ENCODE results near the gene KCMF1.
A peak's percentile ranks its signal among the peaks of the same experiment; 100 is the strongest.

The KCMF1 gene

DNA sequence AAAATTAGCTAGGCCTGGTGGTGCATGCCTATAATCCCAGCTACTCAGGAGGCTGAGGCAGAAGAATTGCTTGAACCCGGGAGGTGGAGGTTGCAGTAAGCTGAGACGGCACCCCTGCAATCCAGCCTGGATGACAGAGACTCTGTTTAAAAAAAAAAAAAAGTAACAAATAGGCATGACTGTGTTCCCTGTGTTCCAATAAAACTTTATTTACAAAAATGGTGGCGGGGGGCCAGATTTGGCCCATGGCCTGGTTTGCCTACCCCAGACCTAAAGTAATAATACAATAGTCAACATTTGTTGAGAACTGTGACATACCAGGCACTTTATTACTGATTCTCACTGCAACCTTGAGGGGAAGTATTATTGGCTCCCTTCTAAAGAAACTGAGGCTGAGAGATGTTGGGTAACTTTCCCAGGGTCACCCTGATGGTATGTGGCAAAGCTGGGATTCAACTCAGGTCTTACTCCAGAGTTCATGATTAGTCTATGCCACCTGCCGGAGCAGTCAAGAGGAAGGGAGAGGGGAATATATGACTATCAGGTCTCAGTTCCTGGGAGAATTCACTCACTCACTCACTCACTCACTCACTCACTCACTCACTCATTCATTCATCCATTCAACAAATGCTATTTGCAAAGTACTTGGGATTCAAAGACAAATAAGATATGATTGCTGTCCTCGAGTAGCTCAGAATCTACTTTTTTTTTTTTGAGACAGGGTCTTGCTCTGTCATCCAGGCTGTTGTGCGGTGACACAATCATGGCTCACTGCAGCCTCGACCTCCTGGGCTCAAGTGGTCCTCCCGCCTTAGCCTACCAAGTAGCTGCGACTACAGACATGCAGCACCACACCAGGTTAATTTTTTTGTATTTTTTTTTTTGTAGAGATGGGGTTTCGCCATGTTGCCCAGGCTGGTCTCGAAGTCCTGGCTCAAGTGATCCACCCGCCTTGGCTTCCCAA lies 14.3 kb upstream of the KCMF1 start:
- DNase-seq (ENCODE audit: low spot score): no peak

DNA sequence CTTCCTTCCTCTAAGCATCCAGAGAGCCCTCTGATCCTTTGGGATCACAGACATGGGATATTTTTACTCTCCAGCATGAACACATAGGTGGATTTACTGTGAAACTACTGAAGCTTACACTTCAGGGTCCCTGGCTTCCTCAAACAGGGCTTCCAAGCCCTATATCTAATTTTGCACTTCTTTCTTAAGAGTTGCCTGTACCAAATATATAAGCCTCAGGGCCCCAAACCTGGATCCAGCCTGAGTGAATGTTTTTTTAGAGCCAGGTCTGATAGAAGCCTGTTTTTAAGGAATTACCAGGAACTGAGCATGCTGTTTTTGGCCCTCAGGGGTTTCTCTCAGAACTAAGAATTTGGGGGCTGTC lies 13.2 kb upstream of the KCMF1 start:
- DNase-seq (ENCODE audit: low spot score): no peak

DNA sequence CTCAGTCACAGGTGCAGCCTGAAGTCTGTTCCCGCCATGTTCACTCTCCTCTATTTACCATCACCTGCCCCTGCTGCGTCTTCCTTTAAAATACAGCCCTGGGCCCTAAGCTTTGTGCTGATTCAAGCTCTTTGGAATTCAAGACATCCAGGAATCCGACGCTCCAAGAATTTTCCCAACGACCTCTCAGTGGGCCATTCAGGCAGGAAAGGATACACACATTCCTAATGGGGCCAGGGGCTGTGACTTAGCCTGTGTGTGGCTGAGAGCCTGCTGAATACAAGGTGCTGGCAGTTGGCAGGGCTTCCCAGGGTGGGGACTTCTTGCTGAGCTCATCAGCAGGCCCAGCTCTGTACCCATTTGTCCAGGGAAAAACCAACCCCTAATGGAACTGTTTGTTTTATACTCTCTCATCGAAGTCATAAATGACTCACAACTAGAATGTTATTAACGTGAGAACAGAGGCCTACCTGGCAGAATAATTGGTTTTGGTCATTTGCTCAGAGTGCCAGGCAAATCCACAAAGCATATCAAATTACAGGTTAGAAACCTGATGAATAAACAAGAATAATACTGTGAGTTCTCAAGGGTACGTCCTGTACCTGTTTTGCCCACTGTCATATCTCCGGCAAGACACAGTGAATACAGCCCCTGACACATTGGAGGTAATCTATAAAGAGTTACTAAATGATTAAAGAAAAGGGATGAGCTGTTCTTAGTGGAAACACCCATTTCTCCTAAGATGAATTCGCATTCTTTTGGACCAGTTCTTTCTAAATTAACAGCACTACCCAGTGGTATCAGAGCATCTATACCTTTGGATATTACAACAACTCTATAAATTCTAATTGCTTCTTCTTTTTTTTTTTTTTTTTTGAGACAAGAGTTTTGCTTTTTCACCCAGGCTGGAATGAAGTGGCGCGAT lies 12.6 kb upstream of the KCMF1 start:
- DNase-seq (ENCODE audit: low spot score): no peak

DNA sequence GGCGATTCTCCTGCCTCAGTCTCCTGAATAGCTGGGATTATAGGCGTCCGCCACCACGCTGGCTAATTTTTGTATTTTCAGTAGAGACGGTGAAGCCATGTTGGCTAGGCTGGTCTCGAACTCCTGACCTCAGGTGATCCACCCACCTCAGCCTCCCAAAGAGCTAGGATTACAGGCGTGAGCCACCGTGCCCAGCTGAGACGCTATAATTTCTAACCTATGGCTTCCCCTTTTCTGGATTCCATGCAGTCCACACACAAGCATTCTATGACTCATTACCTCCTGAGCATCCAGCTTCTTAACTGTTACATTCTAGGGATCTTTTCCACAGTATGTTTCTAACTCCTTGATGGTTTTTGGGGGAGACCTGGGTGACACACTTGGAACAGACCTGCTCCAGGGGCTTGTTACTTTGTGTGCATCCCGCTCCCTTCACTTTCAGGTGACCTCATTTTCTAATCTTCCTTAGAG lies 11.8 kb upstream of the KCMF1 start:
- DNase-seq (ENCODE audit: low spot score): no peak

DNA sequence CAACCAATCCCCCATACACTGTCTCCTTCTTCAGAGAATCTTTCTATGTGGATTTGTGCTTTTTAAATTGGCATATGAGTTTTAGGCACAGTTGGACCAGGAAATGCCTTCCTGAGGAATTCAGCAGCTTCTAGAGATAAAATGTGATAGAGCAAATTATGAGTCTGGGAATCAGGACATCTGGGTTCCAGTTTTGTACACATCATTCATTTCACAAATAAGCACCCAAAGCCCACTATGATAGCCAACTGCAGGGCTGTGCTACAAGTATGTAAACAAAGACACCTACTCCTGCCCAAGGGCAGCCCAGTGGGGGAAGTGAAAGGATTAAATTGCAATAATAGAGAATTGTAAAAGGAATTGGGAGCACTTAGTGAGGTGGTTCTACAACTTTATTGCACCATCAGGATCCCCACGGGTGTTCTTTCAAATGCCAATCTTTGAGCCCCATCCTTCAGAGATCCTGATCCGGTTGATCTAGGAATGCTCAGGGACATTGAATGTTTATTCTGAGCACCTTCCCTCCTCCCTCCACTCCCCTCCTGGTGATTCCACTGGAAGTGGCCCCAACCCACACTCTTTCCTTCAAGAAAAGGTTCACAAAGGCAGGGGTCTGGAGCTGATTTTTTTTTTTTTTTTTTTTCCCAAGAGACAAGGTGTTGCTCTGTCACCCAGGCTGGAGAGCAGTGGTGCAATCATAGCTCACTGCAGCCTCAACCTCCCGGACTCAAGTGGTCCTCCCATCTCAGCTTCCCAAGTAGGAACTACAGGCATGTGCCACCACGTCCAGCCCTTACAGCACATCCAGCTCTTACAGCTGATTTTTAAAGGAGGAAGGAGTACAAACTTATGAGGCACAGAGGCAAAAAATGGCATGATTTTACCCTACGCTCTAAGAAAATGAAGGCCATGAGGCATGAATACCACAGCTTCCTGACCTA lies 11.1 kb upstream of the KCMF1 start:
- no peak for DNase-seq (ENCODE audit: low spot score)

DNA sequence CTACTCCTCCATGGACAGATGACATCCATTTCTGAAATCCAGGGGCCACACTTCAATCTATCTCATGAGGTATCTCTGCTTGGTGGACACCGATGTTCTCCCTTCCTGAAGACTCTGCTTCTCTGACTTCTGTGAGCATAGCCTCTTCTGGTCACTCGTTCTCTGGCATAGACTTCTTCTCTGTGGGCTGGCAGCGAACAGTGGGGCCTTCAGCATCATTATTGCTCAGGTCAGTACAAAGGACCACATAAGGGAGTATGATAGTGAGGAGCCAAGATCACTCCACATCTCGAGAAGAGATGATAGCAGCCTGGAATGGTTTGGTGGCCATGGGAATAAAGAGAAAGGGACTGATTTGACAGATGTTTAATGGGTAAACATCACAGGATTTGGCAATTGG lies 8.0 kb upstream of the KCMF1 start:
- no peak for DNase-seq (ENCODE audit: low spot score)

DNA sequence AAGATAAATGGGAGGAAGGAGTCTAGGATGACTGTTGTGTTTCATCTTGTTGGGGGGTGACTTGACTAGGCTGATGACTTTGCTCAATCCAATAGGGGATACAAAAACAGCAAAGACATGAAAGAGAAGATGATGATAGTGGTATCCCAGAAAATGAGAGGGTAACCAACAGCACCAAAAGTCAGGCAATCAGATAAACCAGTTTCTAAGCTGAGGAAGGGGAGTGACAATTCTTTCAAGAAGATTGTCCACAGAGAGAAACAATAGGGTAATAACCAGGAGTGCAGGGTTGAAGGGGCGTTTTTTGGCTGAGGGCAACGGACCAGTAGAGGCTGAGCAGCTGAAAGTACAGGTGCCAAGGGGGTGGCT lies 7.7 kb upstream of the KCMF1 start:
- no peak for DNase-seq (ENCODE audit: low spot score)

DNA sequence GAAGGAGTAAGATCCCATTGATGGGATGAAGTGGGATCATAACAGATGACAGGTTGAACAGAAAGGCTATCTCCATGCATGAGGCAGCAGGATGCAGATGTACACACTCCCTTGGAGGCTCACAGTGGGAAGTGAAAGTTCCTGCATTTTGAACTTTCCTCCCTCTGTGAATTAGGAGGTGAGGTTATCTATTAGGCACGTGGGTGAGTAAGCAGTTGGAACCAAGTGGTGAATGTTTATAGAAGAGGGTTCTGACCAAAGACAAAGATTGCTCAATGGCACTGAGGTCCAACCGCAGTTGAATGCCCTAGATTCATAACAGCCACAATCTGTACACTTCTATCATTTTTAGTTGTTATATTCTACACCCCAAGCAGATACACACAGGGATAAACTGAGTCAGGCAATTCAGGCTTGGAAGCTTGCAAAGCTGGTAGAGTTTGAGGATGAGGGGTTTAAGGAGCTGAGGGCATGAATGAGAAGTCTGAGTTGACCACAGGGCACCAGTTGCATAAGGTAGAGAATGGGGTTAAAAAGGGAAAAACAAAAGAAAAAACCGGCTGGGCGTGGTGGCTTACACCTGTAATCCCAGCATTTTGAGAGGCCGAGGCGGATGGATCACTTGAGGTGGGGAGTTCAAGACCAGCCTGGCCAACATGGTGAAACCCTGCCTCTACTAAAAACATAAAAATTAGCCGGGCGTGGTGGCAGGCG lies 7.1 kb upstream of the KCMF1 start:
- DNase-seq (ENCODE audit: low spot score): no peak

DNA sequence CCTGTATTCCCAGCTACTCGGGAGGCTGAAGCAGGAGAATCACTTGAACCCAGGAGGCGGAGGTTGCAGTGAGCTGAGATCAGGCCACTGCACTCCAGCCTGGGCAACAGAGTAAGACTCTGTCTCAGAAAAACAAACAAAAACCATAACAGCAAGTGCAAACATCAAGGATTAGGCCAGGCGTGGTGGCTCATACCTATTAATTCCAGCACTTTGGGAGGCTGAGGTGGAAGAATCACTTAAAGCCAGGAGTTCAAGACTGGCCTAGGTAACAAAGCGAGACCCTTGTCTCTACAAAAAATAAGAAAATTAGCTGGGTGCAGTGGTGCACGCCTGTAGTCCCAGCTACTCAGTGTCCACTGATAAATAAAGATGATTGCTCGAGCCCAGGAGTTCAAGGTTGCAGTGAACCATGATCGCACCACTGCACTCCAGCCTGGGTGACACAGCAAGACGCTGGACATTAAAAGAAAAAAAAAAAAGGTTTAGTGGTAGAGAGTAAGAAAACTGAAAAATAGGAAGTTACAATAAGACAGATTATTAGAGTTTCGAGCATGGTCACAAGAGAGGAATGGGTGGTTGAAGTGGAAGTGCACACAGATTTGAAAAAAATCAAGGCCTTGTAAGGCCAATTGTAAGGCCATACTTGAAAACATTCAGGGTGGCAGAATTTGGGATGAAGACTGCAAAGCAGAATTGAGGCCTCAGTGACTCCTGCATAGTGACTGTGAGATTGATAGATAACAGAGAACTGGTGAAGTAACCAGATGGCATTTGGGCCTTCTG lies 6.4 kb upstream of the KCMF1 start:
- no peak for DNase-seq (ENCODE audit: low spot score)

DNA sequence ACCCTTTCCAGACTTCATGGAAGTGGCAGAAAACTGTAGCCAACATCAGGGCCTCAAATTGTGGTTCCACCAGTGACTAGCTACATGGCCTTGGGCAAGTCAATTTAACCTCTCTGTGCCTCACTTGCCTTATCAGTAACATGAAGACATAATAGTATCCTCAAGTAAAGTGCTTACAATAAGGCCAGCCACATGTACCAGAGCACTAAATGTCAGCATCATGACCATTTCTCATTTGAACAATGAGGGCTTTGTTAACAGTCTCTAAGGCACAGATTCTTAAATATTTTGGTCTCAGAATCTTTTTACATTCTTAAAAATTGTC lies 5.8 kb upstream of the KCMF1 start:
- no peak for DNase-seq (ENCODE audit: low spot score)

DNA sequence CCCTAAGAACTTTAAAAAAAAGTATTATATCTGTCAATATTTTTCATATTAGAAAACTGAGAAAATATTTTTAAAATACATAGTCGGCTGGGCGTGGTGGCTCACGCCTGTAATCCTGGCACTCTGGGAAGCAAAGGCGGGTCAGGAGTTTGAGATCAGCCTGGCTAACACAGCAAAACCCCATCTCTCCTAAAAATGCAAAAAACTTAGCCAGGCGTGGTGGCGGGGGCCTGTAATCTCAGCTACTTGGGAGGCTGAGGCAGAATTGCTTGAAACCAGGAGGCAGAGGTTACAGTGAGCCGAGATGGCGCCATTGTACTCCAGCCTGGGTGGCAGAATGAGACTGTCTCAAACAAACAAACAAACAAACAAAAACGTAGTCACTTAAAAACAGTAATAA lies 5.1 kb upstream of the KCMF1 start:
- no peak for DNase-seq (ENCODE audit: low spot score)

DNA sequence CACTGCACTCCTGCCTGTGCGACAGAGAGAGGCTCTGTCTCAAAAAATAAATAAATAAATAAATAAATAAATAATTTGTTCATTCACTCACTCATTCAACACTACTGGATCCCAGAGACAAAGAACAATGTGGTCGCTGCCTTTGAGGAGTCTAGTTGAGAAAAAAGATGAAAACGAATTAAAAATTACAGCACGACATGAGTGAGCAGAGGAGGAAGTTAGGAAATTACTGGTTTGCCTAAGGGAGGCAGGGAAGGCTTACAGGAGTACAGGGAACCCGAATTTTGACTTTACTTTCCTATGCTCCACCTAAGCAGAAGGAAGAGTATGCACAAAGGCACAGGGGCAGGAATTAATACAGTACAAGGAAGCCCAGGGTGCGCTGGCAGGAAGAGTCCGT lies 4.2 kb upstream of the KCMF1 start:
- no peak for DNase-seq (ENCODE audit: low spot score)

DNA sequence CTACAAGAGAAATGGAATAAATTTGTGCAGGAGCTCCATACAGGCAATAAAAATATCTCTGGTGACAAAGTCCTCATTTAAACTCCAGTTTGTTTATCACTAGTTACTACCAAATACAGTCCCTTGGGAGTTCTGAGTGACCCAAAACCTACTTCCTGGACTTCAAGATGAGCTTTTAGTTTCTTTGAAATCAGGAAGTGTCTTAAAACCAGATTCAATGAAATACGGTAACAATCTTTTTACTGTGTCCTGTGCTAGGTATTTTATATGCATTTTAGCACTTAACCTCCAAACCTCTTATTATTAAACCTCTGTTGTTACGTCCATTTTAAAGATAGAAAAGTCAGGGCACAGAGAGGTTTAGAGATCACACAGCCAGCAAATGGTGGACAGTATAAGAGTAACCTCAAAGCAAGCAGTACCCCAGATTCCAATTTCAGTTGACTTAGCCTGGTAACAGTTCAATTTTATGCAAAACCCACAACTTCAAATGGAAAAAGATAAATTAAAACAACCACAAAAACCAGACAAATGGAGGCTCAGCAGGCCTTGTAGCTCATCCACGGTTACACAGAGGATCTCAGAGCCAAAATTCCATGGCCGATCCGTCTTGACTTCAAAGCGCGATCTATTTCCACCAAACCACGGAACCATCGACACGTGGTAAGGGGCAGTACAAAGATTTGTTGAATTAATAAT lies 1.3 kb upstream of the KCMF1 start:
- peak; percentile 47 for DNase-seq (ENCODE audit: low spot score)

DNA sequence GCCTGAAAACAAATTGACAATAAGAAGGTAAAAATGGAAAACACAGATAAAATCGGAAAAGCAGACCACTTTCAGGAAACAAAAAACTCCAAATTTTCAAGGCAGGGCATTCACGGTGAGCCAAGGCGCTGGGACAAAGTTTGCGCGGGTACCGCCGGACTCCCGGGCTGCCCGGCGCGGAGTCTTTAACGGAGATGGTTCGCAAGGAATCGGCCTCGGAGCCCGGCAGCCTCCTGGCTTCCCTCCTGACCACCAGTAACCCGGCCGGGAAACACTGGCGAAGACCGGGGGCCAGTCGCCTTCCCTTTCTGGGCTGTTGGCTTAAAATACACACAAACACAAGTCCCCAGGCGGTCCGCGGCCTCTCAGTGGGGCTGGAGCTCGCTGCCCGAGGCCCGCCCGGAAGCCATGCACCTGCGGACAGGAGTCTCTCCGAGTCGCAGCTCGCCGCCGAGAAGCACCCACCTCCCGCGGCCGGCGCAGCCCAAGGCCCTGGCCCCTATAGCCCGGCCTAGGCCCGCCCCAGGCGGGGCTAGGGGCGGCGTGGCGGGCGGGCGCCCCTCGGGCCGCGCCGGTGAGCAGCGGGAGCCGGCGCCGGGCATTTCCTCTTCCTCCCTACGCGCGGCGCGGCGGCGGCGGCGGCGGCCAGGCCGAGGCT lies 622 bp upstream of the KCMF1 start:
- peak; percentile 35 for DNase-seq (ENCODE audit: low spot score)

DNA sequence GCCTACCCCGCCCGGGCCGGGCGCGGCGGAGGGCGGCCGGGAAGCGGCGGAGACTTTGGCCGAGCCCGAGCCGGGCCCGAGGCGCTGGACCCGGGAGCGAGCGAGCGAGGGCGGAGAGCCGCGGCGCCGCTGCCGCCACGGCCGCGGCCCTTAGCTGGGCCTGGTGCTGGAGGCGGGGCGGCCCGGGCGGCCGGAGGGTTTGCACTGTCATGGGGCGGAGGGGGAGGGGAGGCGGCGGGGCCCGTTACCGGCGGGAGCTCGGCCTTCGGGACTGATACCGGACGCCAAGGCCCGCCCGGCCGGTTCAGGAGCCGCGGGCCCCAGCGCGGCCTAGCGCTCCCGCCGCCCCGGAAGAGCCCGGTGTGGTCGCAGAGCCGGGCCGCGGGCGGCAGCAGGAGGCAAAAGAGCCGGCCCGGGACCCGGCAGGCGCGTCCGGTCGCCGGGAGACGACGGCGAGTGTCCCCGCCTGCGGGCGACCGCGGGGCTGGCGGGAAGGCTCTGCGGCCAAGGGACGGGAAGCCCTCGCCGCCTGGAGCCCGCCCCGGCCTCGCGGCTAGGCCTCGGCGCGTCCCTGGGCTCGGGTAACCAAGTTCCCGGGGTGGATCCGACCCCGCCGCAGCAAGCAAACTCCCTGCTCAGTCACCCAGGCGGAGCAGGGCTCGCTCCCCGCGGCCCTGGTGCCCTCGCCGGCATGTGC lies 697 bp downstream of the KCMF1 start:
- DNase-seq (ENCODE audit: low spot score): peak; percentile 66

DNA sequence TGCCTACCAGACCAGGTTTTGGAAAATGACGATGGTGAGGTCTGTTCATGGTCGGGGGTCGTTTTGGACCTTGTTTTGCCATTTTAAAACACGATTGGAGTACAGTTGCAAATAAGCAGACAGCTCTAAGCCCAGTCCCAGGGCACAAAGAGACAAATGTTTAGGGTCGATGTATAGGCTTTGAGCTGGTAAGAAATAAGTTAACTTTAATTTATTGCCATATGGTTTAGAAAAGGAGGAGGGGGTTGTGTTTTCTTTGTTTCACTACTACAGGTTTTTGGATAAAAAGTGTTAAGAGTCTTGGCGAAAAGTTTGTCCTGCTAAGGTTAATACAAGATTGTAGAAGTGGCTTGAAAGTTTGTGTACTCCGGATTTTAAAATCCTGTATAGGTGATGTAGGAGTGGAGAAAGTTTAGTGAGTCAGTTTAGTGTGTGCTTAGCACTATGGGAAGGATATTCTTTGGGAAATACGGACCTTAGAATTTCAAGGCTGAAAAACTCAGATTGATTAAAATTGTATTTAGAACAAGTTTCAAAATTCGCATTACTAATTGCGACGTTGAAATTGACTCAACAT lies 1.3 kb downstream of the KCMF1 start:
- no peak for DNase-seq (ENCODE audit: low spot score)

DNA sequence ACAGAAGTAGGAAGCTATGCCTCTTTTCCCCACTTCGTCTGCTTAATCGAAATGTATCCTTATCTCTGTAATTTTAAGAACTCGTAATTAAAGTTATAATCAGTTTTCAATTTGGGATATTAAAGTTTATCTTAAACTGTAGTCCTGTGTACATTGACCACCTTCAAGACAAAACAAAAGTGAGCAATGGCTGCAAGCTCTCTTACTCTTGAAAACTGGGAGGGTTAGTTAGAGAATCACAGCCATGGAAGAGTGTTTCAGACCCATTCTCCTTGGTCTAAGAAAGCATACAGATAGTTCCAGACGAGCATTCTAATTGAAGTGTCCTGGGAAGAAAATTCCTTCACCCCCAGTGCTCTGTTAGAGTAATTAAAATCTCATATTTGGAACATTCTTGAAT lies 2.0 kb downstream of the KCMF1 start:
- no peak for DNase-seq (ENCODE audit: low spot score)

DNA sequence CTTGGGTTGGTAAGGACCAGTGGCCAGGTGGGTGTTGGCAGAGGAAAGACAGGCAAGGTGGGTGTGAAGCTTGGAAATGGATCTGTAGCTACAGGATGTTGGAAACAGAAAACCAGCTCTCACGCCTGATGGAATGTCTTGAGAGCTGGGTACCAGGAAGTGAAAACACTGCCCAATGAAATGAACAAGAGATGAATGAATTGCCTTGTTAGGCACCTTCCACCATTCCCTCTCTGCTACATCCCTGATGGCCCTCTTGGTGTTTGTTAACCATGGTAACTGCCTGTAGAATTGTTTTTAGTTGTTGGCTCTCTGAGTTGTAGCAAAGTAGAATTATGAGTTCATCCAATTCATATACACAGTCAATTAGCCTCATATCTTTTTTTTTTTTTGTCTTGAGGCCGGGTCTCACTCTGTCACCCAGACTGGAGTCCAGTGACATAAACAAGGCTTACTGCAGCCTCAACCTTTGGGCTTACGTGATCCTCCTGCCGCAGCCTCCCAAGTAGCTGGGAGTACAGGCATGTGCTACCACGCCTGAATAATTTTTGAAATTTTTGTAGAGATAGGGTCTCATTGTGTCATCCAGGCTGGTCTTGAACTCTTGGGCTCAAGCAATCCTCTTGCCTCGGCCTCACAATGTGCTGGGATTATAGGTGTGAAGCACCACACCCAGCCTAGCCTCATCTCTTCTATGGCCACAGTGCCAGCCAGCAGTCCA lies 9.5 kb downstream of the KCMF1 start:
- DNase-seq (ENCODE audit: low spot score): no peak
